ENCODE measurements around the gene PPARD.

Gene PPARD

GRCh38 chr6:35371494-35372262 lies 29.3 kb downstream of the PPARD start:
- H3K27me3 ChIP-seq (ENCODE audit: low read depth, low read length): no peaks in the 10 kb centered on the region
- H3K27ac ChIP-seq (ENCODE audit: low read length): no peak overlapping the region
- peaks cover 0 to 20% of the 10 kb centered on the region in 2 donors for H3K4me1 ChIP-seq (ENCODE audit: control insufficient read depth in 1 of 2, insufficient read depth in 2 of 2, low read length in 2 of 2)
- no peak overlapping the region for H3K4me3 ChIP-seq (ENCODE audit: low read depth in 1 of 2, low read length in 2 of 2)
- no peaks in the 10 kb centered on the region for H3K9me3 ChIP-seq (ENCODE audit: control insufficient read depth in 1 of 2, low read length in 2 of 2)
- no peaks in the 10 kb centered on the region for H3K36me3 ChIP-seq (ENCODE audit: control insufficient read depth in 1 of 2, insufficient read depth in 2 of 2, low read length in 2 of 2)

- Histone ChIP-seq H3K4me1 (ENCODE audit: control insufficient read depth in 1 of 2, insufficient read depth in 2 of 2, low read length in 2 of 2) (peaks cover 5 to 20% of the 10 kb centered on the region in 2 donors), H3K27me3 (ENCODE audit: low read depth, low read length) (no peaks in the 10 kb centered on the region), H3K36me3 (ENCODE audit: control insufficient read depth in 1 of 2, insufficient read depth in 2 of 2, low read length in 2 of 2) (no peaks in the 10 kb centered on the region), H3K4me3 (ENCODE audit: low read depth in 1 of 2, low read length in 2 of 2) (no peak overlapping the region), H3K27ac (ENCODE audit: low read length) (no peak overlapping the region), H3K9me3 (ENCODE audit: control insufficient read depth in 1 of 2, low read length in 2 of 2) (no peaks in the 10 kb centered on the region)
Observed at GRCh38 chr6:35372633-35373032, 30.3 kb downstream of the PPARD start.

- Histone ChIP-seq H3K4me1 (ENCODE audit: control insufficient read depth in 1 of 2, insufficient read depth in 2 of 2, low read length in 2 of 2) (peaks cover 4 to 6% of the 10 kb centered on the region in 2 donors), H3K36me3 (ENCODE audit: control insufficient read depth in 1 of 2, insufficient read depth in 2 of 2, low read length in 2 of 2) (no peaks in the 10 kb centered on the region), H3K4me3 (ENCODE audit: low read depth in 1 of 2, low read length in 2 of 2) (no peak overlapping the region), H3K9me3 (ENCODE audit: control insufficient read depth in 1 of 2, low read length in 2 of 2) (no peaks in the 10 kb centered on the region), H3K27ac (ENCODE audit: low read length) (no peak overlapping the region), H3K27me3 (ENCODE audit: low read depth, low read length) (no peaks in the 10 kb centered on the region)
Observed at GRCh38 chr6:35376281-35376680, 33.9 kb downstream of the PPARD start.

GRCh38 chr6:35377002-35377401 lies 34.6 kb downstream of the PPARD start:
- Histone ChIP-seq H3K4me1 (ENCODE audit: control insufficient read depth in 1 of 2, insufficient read depth in 2 of 2, low read length in 2 of 2) (peaks cover 0 to 6% of the 10 kb centered on the region in 2 donors), H3K36me3 (ENCODE audit: control insufficient read depth in 1 of 2, insufficient read depth in 2 of 2, low read length in 2 of 2) (no peaks in the 10 kb centered on the region), H3K27ac (ENCODE audit: low read length) (no peak overlapping the region), H3K9me3 (ENCODE audit: control insufficient read depth in 1 of 2, low read length in 2 of 2) (no peaks in the 10 kb centered on the region), H3K27me3 (ENCODE audit: low read depth, low read length) (no peaks in the 10 kb centered on the region), H3K4me3 (ENCODE audit: low read depth in 1 of 2, low read length in 2 of 2) (no peak overlapping the region)

- Histone ChIP-seq H3K27me3 (ENCODE audit: low read depth, low read length) (no peaks in the 10 kb centered on the region), H3K4me3 (ENCODE audit: low read depth in 1 of 2, low read length in 2 of 2) (no peak overlapping the region), H3K36me3 (ENCODE audit: control insufficient read depth in 1 of 2, insufficient read depth in 2 of 2, low read length in 2 of 2) (no peaks in the 10 kb centered on the region), H3K9me3 (ENCODE audit: control insufficient read depth in 1 of 2, low read length in 2 of 2) (no peaks in the 10 kb centered on the region), H3K4me1 (ENCODE audit: control insufficient read depth in 1 of 2, insufficient read depth in 2 of 2, low read length in 2 of 2) (peaks cover 0 to 6% of the 10 kb centered on the region in 2 donors), H3K27ac (ENCODE audit: low read length) (no peak overlapping the region)
Observed at GRCh38 chr6:35378261-35378660, 35.9 kb downstream of the PPARD start.

GRCh38 chr6:35381132-35381531 lies 38.8 kb downstream of the PPARD start:
- no peaks in the 10 kb centered on the region for H3K9me3 ChIP-seq (ENCODE audit: control insufficient read depth in 1 of 2, low read length in 2 of 2)

GRCh38 chr6:35382015-35382414 lies 39.7 kb downstream of the PPARD start:
- H3K4me3 ChIP-seq (ENCODE audit: low read depth in 1 of 2, low read length in 2 of 2): no peak overlapping the region
- H3K27ac ChIP-seq (ENCODE audit: low read length): no peak overlapping the region
- no peaks in the 10 kb centered on the region for H3K36me3 ChIP-seq (ENCODE audit: control insufficient read depth in 1 of 2, insufficient read depth in 2 of 2, low read length in 2 of 2)
- H3K27me3 ChIP-seq (ENCODE audit: low read depth, low read length): no peaks in the 10 kb centered on the region
- no peaks in the 10 kb centered on the region for H3K9me3 ChIP-seq (ENCODE audit: control insufficient read depth in 1 of 2, low read length in 2 of 2)
- H3K4me1 ChIP-seq (ENCODE audit: control insufficient read depth in 1 of 2, insufficient read depth in 2 of 2, low read length in 2 of 2): peaks cover 0 to 14% of the 10 kb centered on the region in 2 donors

More at GRCh38 chr6:35381132-35381531, 38.8 kb downstream of the PPARD start:
- no peak overlapping the region for H3K27ac ChIP-seq (ENCODE audit: low read length)
- H3K4me3 ChIP-seq (ENCODE audit: low read depth in 1 of 2, low read length in 2 of 2): no peak overlapping the region
- H3K4me1 ChIP-seq (ENCODE audit: control insufficient read depth in 1 of 2, insufficient read depth in 2 of 2, low read length in 2 of 2): peaks cover 0 to 12% of the 10 kb centered on the region in 2 donors
- no peaks in the 10 kb centered on the region for H3K27me3 ChIP-seq (ENCODE audit: low read depth, low read length)
- H3K36me3 ChIP-seq (ENCODE audit: control insufficient read depth in 1 of 2, insufficient read depth in 2 of 2, low read length in 2 of 2): no peaks in the 10 kb centered on the region

- Histone ChIP-seq H3K4me3 (ENCODE audit: low read depth in 1 of 2, low read length in 2 of 2) (no peak overlapping the region), H3K36me3 (ENCODE audit: control insufficient read depth in 1 of 2, insufficient read depth in 2 of 2, low read length in 2 of 2) (no peaks in the 10 kb centered on the region), H3K4me1 (ENCODE audit: control insufficient read depth in 1 of 2, insufficient read depth in 2 of 2, low read length in 2 of 2) (peaks cover 0 to 8% of the 10 kb centered on the region in 2 donors), H3K27me3 (ENCODE audit: low read depth, low read length) (no peaks in the 10 kb centered on the region), H3K9me3 (ENCODE audit: control insufficient read depth in 1 of 2, low read length in 2 of 2) (no peaks in the 10 kb centered on the region), H3K27ac (ENCODE audit: low read length) (no peak overlapping the region)
Observed at GRCh38 chr6:35385457-35386202, 43.3 kb downstream of the PPARD start.

GRCh38 chr6:35386989-35387388 lies 44.6 kb downstream of the PPARD start:
- H3K27ac ChIP-seq (ENCODE audit: low read length): no peak overlapping the region
- no peaks in the 10 kb centered on the region for H3K9me3 ChIP-seq (ENCODE audit: control insufficient read depth in 1 of 2, low read length in 2 of 2)
- H3K36me3 ChIP-seq (ENCODE audit: control insufficient read depth in 1 of 2, insufficient read depth in 2 of 2, low read length in 2 of 2): no peaks in the 10 kb centered on the region
- no peak overlapping the region for H3K4me3 ChIP-seq (ENCODE audit: low read depth in 1 of 2, low read length in 2 of 2)
- no peaks in the 10 kb centered on the region for H3K27me3 ChIP-seq (ENCODE audit: low read depth, low read length)
- peaks cover 7 to 14% of the 10 kb centered on the region in 2 donors for H3K4me1 ChIP-seq (ENCODE audit: control insufficient read depth in 1 of 2, insufficient read depth in 2 of 2, low read length in 2 of 2)

- Histone ChIP-seq H3K27ac (ENCODE audit: low read length) (no peak overlapping the region), H3K36me3 (ENCODE audit: control insufficient read depth in 1 of 2, insufficient read depth in 2 of 2, low read length in 2 of 2) (no peaks in the 10 kb centered on the region), H3K27me3 (ENCODE audit: low read depth, low read length) (no peaks in the 10 kb centered on the region), H3K9me3 (ENCODE audit: control insufficient read depth in 1 of 2, low read length in 2 of 2) (no peaks in the 10 kb centered on the region), H3K4me1 (ENCODE audit: control insufficient read depth in 1 of 2, insufficient read depth in 2 of 2, low read length in 2 of 2) (peaks cover 7 to 21% of the 10 kb centered on the region in 2 donors), H3K4me3 (ENCODE audit: low read depth in 1 of 2, low read length in 2 of 2) (no peak overlapping the region)
Observed at GRCh38 chr6:35388030-35388429, 45.7 kb downstream of the PPARD start.

GRCh38 chr6:35388772-35389352 lies 46.5 kb downstream of the PPARD start:
- H3K4me3 ChIP-seq (ENCODE audit: low read depth in 1 of 2, low read length in 2 of 2): no peak overlapping the region
- H3K36me3 ChIP-seq (ENCODE audit: control insufficient read depth in 1 of 2, insufficient read depth in 2 of 2, low read length in 2 of 2): no peaks in the 10 kb centered on the region
- no peaks in the 10 kb centered on the region for H3K9me3 ChIP-seq (ENCODE audit: control insufficient read depth in 1 of 2, low read length in 2 of 2)
- H3K27me3 ChIP-seq (ENCODE audit: low read depth, low read length): no peaks in the 10 kb centered on the region
- peaks cover 7 to 21% of the 10 kb centered on the region in 2 donors for H3K4me1 ChIP-seq (ENCODE audit: control insufficient read depth in 1 of 2, insufficient read depth in 2 of 2, low read length in 2 of 2)
- H3K27ac ChIP-seq (ENCODE audit: low read length): no peak overlapping the region

All from muscle layer of duodenum (tissue), 2 donors.